ENCODE results near the gene CLPSL1.
A peak's percentile ranks its signal among the peaks of the same experiment; 100 is the strongest.

- TF ChIP-seq CTCF (IDR thresholded peaks at IDR 0.05) (peak in 1 of 4 experiments; percentile 20), POLR2AphosphoS5 (IDR thresholded peaks at IDR 0.05) (peak; percentile 91), POLR2A (IDR thresholded peaks at IDR 0.05) (peak; percentile 82 to 87)
These were observed 49.4 kb upstream of the CLPSL1 start for GRCh38 chr6:35731414-35731735.

Data from gastroesophageal sphincter (tissue), 3 donors.